HG02678 (cell line): ENCODE data around the gene CACNG5.

Source experiments
- ATAC-seq: cut with Tn5 transposase; IDR thresholded peaks from one replicate; pipeline ENCODE4 v1.9.1; 2021; ENCODE audit warnings: mild to moderate bottlenecking, moderate library complexity; ENCODE audit not compliant: unreplicated experiment

CACNG5 gene

DNA sequence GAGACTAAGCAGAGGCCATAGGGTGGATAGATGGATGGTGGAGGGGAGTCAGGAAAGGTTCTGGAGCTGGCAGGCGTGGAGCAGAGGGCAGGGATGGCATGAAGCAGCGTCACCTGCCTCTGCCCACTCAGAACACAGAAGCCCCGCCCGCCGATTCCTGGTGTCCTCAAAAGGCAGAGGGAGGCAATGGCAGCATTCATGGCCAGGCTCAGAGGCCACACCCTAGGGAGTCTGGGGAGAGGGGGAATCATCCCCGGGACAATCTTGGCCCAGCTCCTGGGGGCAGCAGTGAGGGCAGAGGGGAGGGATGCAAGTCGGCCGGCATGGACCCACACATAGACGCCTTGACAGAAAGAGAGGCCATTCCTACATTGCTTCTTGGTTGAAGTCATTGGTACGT, 68.9 kb downstream of the CACNG5 start:
- no peak for ATAC-seq

GRCh38 chr17:66904760-66905624, 70.1 kb downstream of the CACNG5 start:
- no peak for ATAC-seq

- no peak for ATAC-seq
Measured at GRCh38 chr17:66906321-66907278, 71.7 kb downstream of the CACNG5 start.

- no peak for ATAC-seq
Measured at GRCh38 chr17:66909804-66910373, 75.0 kb downstream of the CACNG5 start.

GRCh38 chr17:66910651-66911285, 75.9 kb downstream of the CACNG5 start:
- no peak for ATAC-seq

DNA sequence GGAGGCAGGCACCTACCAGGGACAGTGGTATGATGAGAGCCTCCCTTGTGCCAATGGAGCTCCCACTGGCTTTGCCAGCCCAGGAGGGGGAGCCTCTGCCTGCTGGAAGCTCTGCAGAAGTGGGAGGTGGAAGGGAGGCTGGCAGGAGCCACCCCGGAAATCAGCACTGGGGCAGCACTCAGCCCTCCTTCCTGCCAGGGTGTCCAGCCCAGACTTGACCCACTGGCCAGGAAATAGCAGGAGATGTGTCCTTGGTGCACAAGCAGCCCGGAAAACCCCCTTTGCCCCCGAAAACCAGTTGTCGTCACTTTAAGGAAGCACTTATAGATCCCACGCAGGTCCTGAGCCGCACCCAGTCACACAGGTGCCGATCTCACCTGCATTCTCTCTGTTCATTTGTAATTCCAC, 80.3 kb downstream of the CACNG5 start:
- ATAC-seq: no peak

DNA sequence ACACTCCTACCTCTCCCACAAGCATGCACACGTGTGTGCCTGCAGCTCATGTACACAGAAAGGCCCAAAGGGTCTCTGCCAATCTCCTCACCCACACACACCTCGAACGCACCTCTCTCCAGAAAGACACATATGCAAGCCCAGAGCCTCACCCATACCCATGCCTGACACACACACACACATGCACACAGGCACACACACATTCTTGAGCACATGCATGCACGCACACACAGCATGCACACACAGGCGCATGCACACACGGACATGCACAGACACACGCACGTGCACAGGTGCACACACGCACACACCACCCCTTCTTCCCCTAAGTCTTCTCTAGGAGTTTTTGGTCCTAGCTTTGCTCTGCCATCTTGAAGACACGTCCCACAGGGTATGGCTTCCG, 80.9 kb downstream of the CACNG5 start:
- ATAC-seq: no peak

DNA sequence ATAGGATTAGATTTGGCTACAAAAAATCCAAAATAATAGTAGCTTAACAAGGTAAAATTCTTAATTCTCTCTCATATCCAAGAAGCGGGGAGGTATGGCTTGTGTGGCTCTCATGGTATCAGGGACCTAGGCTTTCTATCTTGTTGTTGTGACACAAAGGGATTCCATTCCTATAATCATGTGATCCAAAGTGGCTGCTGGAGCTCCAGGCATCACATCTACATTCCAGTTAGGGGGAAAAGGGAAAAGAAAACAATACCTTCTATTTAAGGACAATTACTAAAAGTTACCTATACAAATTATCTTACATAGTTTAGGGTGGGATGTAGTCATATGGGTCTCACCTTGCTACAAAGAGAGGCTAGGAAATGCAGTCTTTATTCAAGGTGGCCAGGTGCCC, 82.0 kb downstream of the CACNG5 start:
- no peak for ATAC-seq

- no peak for ATAC-seq
Measured at GRCh38 chr17:66918896-66919295, 84.0 kb downstream of the CACNG5 start.

- no peak for ATAC-seq
Measured at GRCh38 chr17:66920435-66920834, 85.5 kb downstream of the CACNG5 start.

DNA sequence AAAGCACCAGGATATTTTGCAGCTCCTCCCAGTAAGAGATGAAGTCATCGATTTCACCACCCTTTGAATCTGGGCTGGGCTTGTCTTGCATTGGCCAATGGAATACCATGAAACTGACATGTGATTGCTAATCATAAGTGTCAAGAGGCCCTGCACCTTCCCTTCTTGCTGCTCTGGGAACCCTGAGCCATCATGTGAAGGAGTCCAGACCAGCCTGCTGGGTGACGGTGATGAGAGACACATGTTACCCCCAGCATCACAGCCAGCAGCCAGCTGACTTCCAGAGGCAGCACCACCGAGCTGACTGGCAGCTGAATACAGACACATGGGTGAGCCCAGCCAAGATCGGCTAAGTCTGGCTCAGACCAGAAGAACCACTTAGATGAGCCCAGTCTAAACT, 86.0 kb downstream of the CACNG5 start:
- ATAC-seq: no peak

- ATAC-seq: no peak
Measured at GRCh38 chr17:66923886-66924285, 89.0 kb downstream of the CACNG5 start.

DNA sequence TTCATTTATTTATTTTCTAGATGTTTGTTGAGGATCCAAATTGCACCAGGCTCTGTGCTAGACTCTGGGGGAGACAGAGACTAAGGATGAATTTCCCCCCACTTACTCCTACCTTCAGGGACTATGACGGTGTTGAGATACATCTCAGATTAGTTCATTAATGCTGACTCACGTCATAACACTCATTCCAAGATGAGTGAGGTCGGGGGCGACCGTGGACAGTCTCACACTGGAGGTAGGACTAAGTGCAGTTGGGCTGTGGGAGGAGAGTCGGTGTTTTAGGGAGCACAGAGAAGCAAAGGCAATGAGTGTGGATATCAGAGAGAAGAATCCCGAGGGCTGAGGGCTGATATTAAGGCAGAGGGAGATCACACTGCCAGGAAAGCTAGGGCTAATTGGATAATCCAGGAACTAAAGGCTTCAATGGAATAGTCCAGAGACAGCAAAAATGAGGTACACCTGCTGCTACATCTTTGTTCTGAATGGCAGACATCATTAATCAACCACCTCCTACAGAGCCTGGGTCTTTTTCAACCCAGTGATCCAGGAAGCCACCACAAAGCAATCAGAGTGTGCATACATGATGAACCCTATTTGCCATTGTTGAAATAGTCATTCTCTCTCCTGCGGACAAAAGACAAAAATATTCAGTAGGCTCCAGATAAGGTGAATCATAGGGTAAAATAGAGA, 91.0 kb downstream of the CACNG5 start:
- ATAC-seq: no peak

DNA sequence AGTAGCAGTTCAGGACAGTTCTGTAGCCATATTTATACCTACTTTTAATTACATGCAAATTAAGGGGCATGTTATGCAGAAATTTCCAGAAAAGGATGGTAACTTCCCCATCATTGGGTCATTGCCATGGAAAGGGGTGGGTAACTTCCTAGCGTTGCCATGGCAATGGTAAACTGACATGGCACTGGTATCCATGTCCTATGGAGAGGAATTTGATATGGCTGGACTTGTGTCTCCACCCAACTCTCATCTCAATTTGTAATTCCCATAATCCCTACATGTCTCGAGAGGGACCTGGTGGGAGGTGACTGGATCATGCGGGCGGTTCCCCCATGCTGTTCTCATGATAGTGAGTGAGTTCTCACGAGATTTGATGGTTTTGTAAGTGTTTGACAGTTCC, 94.0 kb downstream of the CACNG5 start:
- ATAC-seq: no peak

DNA sequence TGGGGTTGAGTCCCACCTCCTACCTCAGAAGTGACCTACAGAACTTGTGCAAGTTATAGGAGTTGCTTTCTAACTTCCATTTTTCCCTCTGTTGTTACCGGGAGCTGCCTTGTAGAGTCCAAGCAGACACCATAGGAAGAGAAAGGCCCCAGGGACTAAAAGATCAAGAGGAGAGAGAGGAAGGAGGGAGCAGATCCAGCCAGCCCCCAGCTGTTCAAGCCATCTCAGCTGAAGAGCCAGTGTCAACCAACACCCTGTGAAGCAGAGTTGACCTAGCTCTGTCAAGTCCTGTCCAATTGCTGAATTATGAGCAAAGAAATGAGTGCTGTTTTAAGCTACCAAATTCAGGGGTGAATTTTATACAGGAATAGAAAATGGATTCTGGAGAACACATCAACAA, 94.7 kb downstream of the CACNG5 start:
- ATAC-seq: no peak

DNA sequence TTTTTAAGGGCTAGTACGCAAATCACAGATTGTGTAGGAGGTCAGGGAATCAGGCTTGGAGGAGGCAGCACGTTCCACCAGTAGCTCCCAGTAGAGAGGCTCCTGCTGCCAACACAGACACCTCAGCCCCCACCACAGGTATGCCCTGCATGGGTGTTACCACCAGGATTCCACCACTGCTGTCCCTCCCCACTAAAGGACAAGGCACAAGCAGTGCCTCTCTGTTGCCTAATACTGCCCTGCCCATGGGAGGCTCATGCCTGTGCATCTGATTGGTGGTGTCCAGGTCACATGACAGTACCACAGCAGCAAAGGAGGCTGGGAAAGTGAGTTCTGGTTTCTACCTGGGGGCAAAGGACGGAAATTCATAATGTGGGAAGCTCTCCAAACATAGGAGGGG, 96.0 kb downstream of the CACNG5 start:
- no peak for ATAC-seq

DNA sequence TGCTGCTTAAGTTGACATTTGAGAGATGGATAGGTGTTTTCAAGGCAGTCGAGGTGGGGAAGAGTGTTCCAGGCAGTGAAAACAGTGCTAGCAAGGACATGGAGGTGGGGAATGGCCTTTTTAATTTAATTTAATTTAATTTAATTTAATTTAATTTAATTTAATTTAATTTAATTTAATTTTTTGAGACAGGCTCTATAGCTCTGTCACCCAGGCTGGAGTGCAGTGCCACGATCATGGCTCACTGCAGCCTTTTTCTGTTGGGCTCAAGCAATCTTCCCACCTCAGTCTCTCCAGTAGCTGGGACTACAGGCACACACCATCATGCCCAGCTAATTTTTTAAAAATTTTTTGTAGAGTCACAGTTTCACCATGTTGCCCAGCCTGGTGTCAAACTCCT, 97.4 kb downstream of the CACNG5 start:
- ATAC-seq: no peak

DNA sequence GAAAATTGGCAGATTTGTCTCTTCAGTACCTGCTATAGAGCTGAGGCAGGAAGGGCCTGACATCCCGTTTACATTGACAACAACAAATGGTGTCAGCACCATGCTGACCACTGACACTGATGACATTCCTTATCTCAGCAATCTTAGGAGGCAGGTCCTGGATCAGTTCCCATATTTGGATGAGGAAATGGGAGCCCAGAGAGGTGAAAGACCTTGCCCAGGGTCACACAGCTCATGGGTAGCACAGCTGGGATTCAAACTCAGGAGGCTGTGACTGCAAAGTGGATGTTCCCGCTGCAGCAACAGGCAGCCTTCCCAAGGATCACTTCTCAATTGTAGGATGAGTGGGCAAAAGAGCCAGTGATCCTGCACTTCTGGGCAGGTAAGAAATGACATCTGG, 99.1 kb downstream of the CACNG5 start:
- ATAC-seq: no peak
